GM12878 (cell line): ENCODE measurements around the gene NEK3. TPM values are rescaled to one million over a fixed set of nuclear protein-coding genes. Genes with fewer than 3 reads are reported as not detected.
"Not testable (repeated sequence)": the region's sequence is repeated elsewhere in the genome, so short reads cannot be mapped to it uniquely, and the experiment has no call there.

Source experiments
- ATAC-seq: fragments of 200-7000 bp; cut with Tn5 transposase; 3 replicates; pipeline ENCODE4 v1.9.1; 2020; ENCODE audit warnings: mild to moderate bottlenecking, moderate library complexity
- BruUV-seq: library from RNA; stranded (reverse); fragments of 400-500 nt; replicated peaks from 2 replicates; lab custom pipeline; 2021; lab: Mats Ljungman, UMichigan
- CTCF ChIA-PET: fragments of 300-600 bp; sonication (Branson Sonifier 250); formaldehyde crosslinking; extraction: SDS; loops from one replicate; lab custom pipeline; 2021; ENCODE audit warnings: inconsistent platforms; lab: Yijun Ruan, JAX
- POLR2A ChIA-PET: fragments of 350-600 bp; formaldehyde crosslinking; extraction: SDS; loops from one replicate; lab custom pipeline; 2021; ENCODE audit warnings: inconsistent platforms; lab: Charles Lee
- RAD21 ChIA-PET: fragments of 300-600 bp; sonication (Branson Sonifier 250); formaldehyde crosslinking; loops from one replicate; lab custom pipeline; 2023; ENCODE audit warnings: antibody characterized with exemption; ENCODE audit not compliant: unreplicated experiment; lab: Charles Lee
- SMC1A ChIA-PET: fragments of 300-600 bp; sonication (Branson Sonifier 250); formaldehyde crosslinking; loops from one replicate; lab custom pipeline; 2023; ENCODE audit not compliant: unreplicated experiment, uncharacterized antibody; lab: Charles Lee
- DNase-seq: peaks from one replicate; pipeline ENCODE4 v3.0.0-alpha.2; 2011; ENCODE audit warnings: low read depth, low spot score
- FAIRE-seq: peaks from 3 replicates; lab custom pipeline; 2011; peaks lifted over from hg19 to GRCh38; lab: Jason Lieb, UNC
- H2AFZ ChIP-seq: 2 replicates; pipeline ENCODE4 v1.6.0; 2011; ENCODE audit warnings: low read depth, low read length, control low read depth; ENCODE audit not compliant: control insufficient read depth
- H3K27ac ChIP-seq: 2 replicates; pipeline ENCODE4 v1.5.1; 2011; ENCODE audit warnings: control low read depth; ENCODE audit not compliant: control insufficient read depth, insufficient read depth
- H3K27me3 ChIP-seq, 2 experiments: replicated peaks in 1 of 2; 2 replicates each; pipeline versions ENCODE4 v1.6.0 to v1.6.1; 2011; ENCODE audit warnings: low read length in 1 of 2; ENCODE audit not compliant: control insufficient read depth in 2 of 2, insufficient read depth in 2 of 2
- H3K36me3 ChIP-seq, 2 experiments: 2 replicates each; pipeline ENCODE4 v1.5.1; 2011; ENCODE audit warnings: low read length in 1 of 2; ENCODE audit not compliant: control insufficient read depth in 2 of 2, insufficient read depth in 2 of 2
- H3K4me1 ChIP-seq: 2 replicates; pipeline ENCODE4 v1.6.1; 2011; ENCODE audit warnings: mild to moderate bottlenecking, low read length, moderate library complexity, mixed read lengths; ENCODE audit not compliant: control insufficient read depth, insufficient read depth
- H3K4me2 ChIP-seq: 2 replicates; pipeline ENCODE4 v1.6.0; 2011; ENCODE audit warnings: control low read depth; ENCODE audit not compliant: control insufficient read depth, insufficient read depth
- H3K4me3 ChIP-seq: fragments of 200-600 bp; sonication (generic); 2 replicates; pipeline ENCODE4 v1.5.1; 2016
- H3K79me2 ChIP-seq: 2 replicates; pipeline ENCODE4 v1.6.0; 2011; ENCODE audit warnings: low read length; ENCODE audit not compliant: control insufficient read depth, insufficient read depth
- H3K9ac ChIP-seq: 2 replicates; pipeline ENCODE4 v1.8.0; 2011; ENCODE audit warnings: low read length, control low read depth, mixed read lengths; ENCODE audit not compliant: control insufficient read depth, insufficient read depth
- H3K9me3 ChIP-seq: replicated peaks from 3 replicates; pipeline ENCODE4 v1.5.1; 2011; ENCODE audit warnings: mild to moderate bottlenecking, low read length; ENCODE audit not compliant: control insufficient read depth, insufficient read depth
- H4K20me1 ChIP-seq: 2 replicates; pipeline ENCODE4 v1.6.0; 2011; ENCODE audit not compliant: control insufficient read depth, insufficient read depth
- ATF7 ChIP-seq: fragments of 450-650 bp; IDR thresholded peaks from 2 replicates; pipeline ENCODE4 v1.6.1; 2016; ENCODE audit warnings: low read depth, mild to moderate bottlenecking
- CHD4 ChIP-seq: fragments of 200-600 bp; sonication (generic); IDR thresholded peaks from 2 replicates; pipeline ENCODE4 v1.6.1; 2016; ENCODE audit warnings: mild to moderate bottlenecking
- CREM ChIP-seq: IDR thresholded peaks from 2 replicates; pipeline ENCODE4 v1.6.1; 2014; ENCODE audit warnings: antibody characterized with exemption, low read depth
- ELK1 ChIP-seq: IDR thresholded peaks from 2 replicates; pipeline ENCODE4 v1.6.1; 2012; ENCODE audit warnings: low read depth, low read length, improper control_type of control experiment
- FOS ChIP-seq: IDR thresholded peaks from 3 replicates; pipeline ENCODE4 v1.6.1; 2011; ENCODE audit warnings: borderline replicate concordance; ENCODE audit not compliant: insufficient read length; ENCODE audit errors: extremely low read depth
- HCFC1 ChIP-seq: fragments of 150-350 bp; IDR thresholded peaks from 2 replicates; pipeline ENCODE4 v1.6.1; 2014; ENCODE audit warnings: low read length
- JUNB ChIP-seq: IDR thresholded peaks from 2 replicates; pipeline ENCODE4 v1.6.1; 2016; ENCODE audit warnings: antibody characterized with exemption, mild to moderate bottlenecking
- RUNX3 ChIP-seq: IDR thresholded peaks from 2 replicates; pipeline ENCODE4 v1.6.1; 2012; ENCODE audit warnings: low read length, inconsistent platforms
- SMARCA5 ChIP-seq: fragments of 450-650 bp; IDR thresholded peaks from 2 replicates; pipeline ENCODE4 v1.6.1; 2017; ENCODE audit warnings: mild to moderate bottlenecking
- ZBTB33 ChIP-seq: fragments of 450-650 bp; IDR thresholded peaks from 2 replicates; pipeline ENCODE4 v1.6.1; 2017; ENCODE audit warnings: mild to moderate bottlenecking
- ZNF274 ChIP-seq: IDR thresholded peaks from one replicate; pipeline ENCODE4 v1.8.0; 2011; ENCODE audit not compliant: insufficient read length, insufficient read depth
- WGBS: methylation state at CpG from one replicate; pipeline ENCODE4 v1.1.6; 2016; ENCODE audit warnings: low lambda C conversion rate; ENCODE audit not compliant: insufficient replicate concordance, insufficient coverage; ENCODE audit errors: missing lambda C conversion rate; 5-methylcytosine and 5-hydroxymethylcytosine counted together
- in situ Hi-C: fragments of 300-500 bp; cut with MboI; formaldehyde crosslinking; loops from 9 replicates; pipeline ENCODE4 v1.14.3; 2018; ENCODE audit warnings: mixed read lengths
- intact Hi-C: fragments of 100-400 bp; cut with micrococcal nuclease; formaldehyde crosslinking; loops from one replicate; pipeline ENCODE4 v1.14.2; 2022; ENCODE audit not compliant: unreplicated experiment
- polyA plus RNA-seq, 11 experiments: library from polyadenylated mRNA; depleted of rRNA in 4 of 11; unstranded in 6 of 11; stranded (reverse) in 5 of 11; fragments of >200 nt; fragmentation: Nextera tagmentation in 4 of 11; fragmentation: Illumina TruSeq in 1 of 11; extraction: Ambion mirVana in 4 of 11; extraction: Trizol in 1 of 11; gene quantifications; 1 replicate in 1 of 11; 2 replicates in 10 of 11; pipeline versions ENCODE4 v1.2.1 to v1.2.3, GENCODE V29; 2011 to 2016; ENCODE audit warnings: inconsistent platforms in 2 of 11, missing spikeins in 2 of 11, low read depth in 1 of 11
- total RNA-seq, 4 experiments: library from RNA; depleted of rRNA in 3 of 4; stranded (reverse); fragments of >200 nt in 3 of 4; fragmentation: Illumina TruSeq in 1 of 4; extraction: Trizol in 1 of 4; gene quantifications; 2 replicates each; pipeline versions ENCODE4 v1.2.1 to v1.2.3, GENCODE V29; 2013 to 2021

Gene NEK3
- total and polyA plus RNA-seq, 10 of the 15 experiments (the other 5 are each of a cell fraction or from before 2014, with no cell fraction given), result 2.9 to 9.3 (median 5.9) TPM

- DNase-seq, H3K4me1 ChIP-seq, BruUV-seq, in situ Hi-C loops, intact Hi-C loops, H3K4me2 ChIP-seq, ATAC-seq, H3K27me3 ChIP-seq, H3K9me3 ChIP-seq, POLR2A ChIA-PET, H3K9ac ChIP-seq, H3K27ac ChIP-seq, H4K20me1 ChIP-seq, H2AFZ ChIP-seq, RAD21 ChIA-PET, H3K4me3 ChIP-seq, H3K36me3 ChIP-seq, H3K79me2 ChIP-seq: not testable (repeated sequence)
- WGBS, result 89% methylated on average over 6 of the region's 6 CpGs
- ChIA-PET SMC1A (interaction anchor here (1.0 to 1.1 kb wide), 2 partner anchors 14 to 37 kb away, joined by 3 to 4 read pairs; partner anchors contain the start of gene NEK3), CTCF (interaction anchor here (0.7 to 1.5 kb wide), 2 partner anchors 20 to 277 kb away, joined by 3 to 4 read pairs; no protein-coding TSS in a partner anchor)
- FAIRE-seq, result peak; percentile 77
Measured at GRCh38 chr13:52173970-52174369, 14.6 kb upstream of the NEK3 start.

- intact Hi-C loops, result no loop called here
- Histone ChIP-seq H2AFZ (no peak overlapping the region), H3K9ac (no peak overlapping the region), H3K27ac (no peak overlapping the region), H3K79me2 (no peaks in the 10 kb centered on the region), H3K4me1 (no peaks in the 10 kb centered on the region), H4K20me1 (no peaks in the 10 kb centered on the region), H3K36me3 (peaks cover 0 to 4% of the 10 kb centered on the region in 2 experiments; a peak in 3 of 4 replicates), H3K4me3 (no peak overlapping the region), H3K27me3 (no peaks in the 10 kb centered on the region), H3K9me3 (no peaks in the 10 kb centered on the region), H3K4me2 (no peak overlapping the region)
- RAD21 ChIA-PET, result no interaction called here
- ATAC-seq (no peak), FAIRE-seq (no peak), DNase-seq (no peak)
- CTCF ChIA-PET, result interaction anchor here (0.7 to 1.5 kb wide), 2 partner anchors 21 to 277 kb away, joined by 3 to 4 read pairs; no protein-coding TSS in a partner anchor
- 67% methylated on average over 3 of the region's 3 CpGs for WGBS
- SMC1A ChIA-PET, result interaction anchor here (1.0 kb wide), 1 partner anchor 36 kb away, joined by 3 read pairs; no protein-coding TSS in a partner anchor
- TF ChIP-seq RUNX3, result no peak
- no peak for TF ChIP-seq CHD4
- TF ChIP-seq JUNB, result no peak
- TF ChIP-seq ZNF274, result no peak
- no peak for TF ChIP-seq ELK1
- no peak for TF ChIP-seq ZBTB33
- TF ChIP-seq SMARCA5, result no peak
- no peak for TF ChIP-seq FOS
- no peak for TF ChIP-seq ATF7
- TF ChIP-seq HCFC1, result no peak
- no peak for TF ChIP-seq CREM
- in situ Hi-C loops, result no loop called here
- POLR2A ChIA-PET, result no interaction called here
- no TSS peak for BruUV-seq
Measured at GRCh38 chr13:52173373-52173772, 14.0 kb upstream of the NEK3 start.
